SU-DHL-6 (cell line): ENCODE measurements around the gene DMD.

Experiments used
- CTCF ChIP-seq: fragments of 200-600 bp; sonication (generic); IDR thresholded peaks from one replicate; pipeline ENCODE4 v1.5.1; 2017; ENCODE audit warnings: antibody characterized with exemption, mild to moderate bottlenecking, low read length, moderate library complexity; ENCODE audit not compliant: insufficient read depth, poor library complexity, severe bottlenecking
- EZH2phosphoT487 ChIP-seq: fragments of 200-600 bp; sonication (generic), shearing (Covaris generic); conservative IDR thresholded peaks from 2 replicates; pipeline ENCODE4 v1.6.1; 2018; ENCODE audit warnings: mild to moderate bottlenecking, antibody characterized with exemption, low read length, moderate library complexity, mixed read lengths

GRCh38 chrX:31837445-31838049 lies 1373.8 kb downstream of the DMD start:
- TF ChIP-seq CTCF, result no peak
- no peak for TF ChIP-seq EZH2phosphoT487
